Stimulated activated CD4-positive, alpha-beta T cell treated with anti-CD3 and anti-CD28 coated beads, Interleukin-1b, Interleukin-23, amount 100 ng/mL, for 48 hours (primary cell): Measurements from ENCODE around the gene SMIM34.
"Not testable (repeated sequence)": the region's sequence is repeated elsewhere in the genome, so short reads cannot be mapped to it uniquely, and the experiment has no call there.

Source experiments
- DNase-seq: peaks from one replicate; pipeline ENCODE4 v3.0.0-alpha.2; 2020

Gene SMIM34, protein sequence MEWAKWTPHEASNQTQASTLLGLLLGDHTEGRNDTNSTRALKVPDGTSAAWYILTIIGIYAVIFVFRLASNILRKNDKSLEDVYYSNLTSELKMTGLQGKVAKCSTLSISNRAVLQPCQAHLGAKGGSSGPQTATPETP

DNA sequence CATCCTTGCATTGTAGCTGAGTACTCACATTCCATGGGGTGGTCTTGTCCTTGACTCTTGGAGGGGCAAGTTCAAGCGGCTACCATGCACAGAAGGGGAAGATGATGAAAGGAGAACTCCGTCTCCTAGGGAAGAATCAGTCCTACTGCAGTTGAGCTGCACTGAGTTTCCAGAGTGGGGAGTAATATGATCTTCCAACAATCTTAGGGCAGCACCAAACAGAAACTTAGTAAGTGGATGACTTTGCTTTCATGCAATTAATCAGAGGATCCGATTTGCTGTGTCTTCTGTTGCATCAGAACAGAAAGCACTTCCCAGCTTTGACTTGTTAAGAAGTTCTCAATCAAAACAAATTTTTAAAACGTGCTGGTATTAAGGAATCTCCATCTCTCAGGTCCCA is at the start of gene SMIM34:
SMIM34 (minus strand) TSS at position 147 of the 400 bp plus-strand sequence; CDS start at position 35, 112 bp downstream.
- not testable (repeated sequence) for DNase-seq

DNA sequence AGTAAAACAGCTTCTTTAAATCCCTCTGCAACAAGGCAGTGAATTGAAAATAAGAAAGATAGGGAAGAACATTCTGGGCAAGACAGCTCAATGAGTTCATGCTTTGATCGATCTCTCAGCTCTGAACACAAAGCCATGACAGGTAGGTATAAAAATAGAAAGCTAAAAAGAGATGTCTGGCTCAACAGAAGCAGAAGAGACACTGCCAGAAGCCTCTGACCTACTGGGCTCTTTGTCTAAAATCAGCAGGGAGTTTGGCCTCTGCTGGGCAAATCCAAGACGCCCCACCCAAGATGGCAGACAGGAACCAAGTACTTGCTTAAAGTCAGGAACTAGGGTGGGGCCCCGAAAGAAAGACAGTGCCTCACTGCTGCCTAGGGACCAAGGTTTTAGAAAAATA is 43.6 kb upstream of the SMIM34 start:
- DNase-seq, result not testable (repeated sequence)

DNA sequence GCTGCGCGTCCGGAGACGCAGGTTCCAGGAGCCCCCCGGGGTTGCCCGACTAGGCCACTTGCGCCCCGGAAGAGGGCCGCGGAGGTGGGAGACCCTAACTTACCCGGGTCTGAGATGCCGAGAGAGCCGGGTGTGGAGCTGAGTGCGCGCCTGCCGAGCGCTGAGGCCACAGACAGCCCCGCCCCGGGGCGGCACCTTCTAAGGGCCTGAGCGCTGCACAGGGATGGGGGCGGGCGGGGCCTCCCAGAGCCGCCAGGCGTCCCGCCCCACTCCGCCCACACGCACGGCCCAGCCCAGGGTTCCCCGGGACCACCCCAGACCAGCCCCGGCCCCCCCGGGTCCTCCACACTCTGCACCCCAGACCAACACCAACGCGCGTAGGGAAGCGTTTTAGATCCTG is 35.7 kb upstream of the SMIM34 start:
- not testable (repeated sequence) for DNase-seq

DNA sequence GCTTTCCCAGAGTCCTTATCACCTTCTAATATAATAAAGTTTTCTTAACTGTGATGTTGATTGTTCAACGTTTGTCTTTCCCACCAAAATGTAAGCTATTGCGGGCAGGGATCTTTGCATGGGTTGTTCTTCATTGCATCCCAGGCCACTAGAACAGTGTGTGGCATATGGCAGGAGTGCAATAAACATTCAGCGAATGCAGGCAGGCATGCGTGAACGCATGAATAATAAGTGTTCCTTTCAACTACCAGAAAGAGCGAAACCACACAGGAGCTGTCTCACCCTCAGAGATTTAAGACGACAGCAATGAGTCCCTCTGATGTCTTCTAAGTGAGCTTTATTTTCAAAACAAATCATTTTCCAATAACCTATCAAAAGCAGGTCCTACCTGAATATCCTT is 34.5 kb upstream of the SMIM34 start:
- not testable (repeated sequence) for DNase-seq

DNA sequence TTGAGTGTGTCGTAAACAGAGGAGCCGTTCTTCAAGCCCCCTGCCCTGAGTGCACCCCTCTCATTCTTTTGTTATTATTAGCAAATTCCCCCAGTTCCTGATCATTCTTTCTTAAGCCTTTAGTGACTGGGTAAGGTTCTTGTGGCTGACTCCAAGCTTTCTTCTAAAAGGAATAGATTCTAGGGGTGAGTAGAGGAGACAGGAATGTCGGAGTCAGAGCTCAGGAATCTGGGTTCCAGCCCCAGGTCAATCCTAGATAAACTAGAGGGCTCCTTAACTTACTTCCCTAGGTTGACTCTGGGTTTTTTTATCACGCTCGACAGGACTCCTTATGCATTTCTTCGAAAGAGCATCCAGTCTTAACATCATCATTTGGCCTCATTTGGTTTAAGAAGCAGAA is 32.4 kb upstream of the SMIM34 start:
- DNase-seq, result not testable (repeated sequence)

DNA sequence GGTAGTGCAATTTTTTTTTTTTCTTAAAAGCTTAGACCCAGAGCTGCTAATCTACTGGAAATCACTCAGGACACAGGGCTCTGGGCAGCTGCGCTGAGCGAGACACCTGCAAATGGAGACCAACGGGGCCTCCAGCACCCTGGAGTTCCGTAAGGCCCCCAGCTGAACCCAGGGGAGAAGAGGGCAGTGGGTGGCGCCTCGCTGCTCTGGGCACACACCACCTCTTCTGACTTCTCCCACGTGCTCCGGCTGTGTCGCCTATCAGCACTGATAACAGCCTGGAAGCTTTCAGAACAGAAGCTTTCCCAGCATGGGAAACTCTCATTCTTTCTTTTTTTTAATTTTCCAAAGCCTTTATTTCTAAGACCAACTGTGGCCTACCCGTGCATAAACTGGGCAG is 31.9 kb upstream of the SMIM34 start:
- DNase-seq, result not testable (repeated sequence)

DNA sequence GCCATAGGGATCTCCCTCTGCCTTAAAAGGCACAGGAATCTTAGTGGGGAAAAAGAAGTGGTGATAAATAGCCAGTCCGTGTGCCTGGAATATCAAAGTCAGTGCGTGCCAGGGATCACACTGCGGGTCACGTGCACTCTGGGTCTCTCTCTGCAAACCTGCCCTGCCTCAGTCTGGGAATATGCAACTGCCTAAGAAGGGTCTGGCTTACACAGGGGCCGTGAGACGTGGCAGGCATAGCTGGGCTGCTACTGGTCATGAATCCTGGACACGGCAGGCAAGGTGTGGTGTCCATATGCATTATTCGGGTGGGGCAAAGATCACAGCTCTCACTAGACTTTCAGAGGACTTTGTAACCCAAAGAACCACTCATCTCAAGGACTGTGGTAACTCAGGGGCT is 23.3 kb upstream of the SMIM34 start:
- DNase-seq, result not testable (repeated sequence)

DNA sequence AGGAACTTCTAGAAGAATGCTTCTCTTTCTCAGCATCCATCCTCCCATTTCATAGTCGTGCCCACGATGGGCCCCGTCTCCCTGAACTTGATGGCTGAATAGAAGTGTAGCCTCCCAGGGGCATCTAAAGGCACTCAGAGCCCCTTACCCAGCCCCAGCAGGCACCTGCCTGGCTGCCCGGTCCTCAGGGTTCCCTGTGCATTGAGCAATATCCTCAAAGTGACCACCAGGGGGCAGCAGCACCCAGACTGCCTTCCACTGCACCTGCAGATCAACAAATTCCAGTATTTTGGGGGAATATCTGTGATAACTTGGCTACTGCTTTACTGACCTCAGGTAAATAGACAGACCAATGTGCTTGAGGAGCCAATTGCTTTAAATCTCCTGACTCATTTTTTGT is 19.7 kb upstream of the SMIM34 start:
- DNase-seq, result not testable (repeated sequence)

DNA sequence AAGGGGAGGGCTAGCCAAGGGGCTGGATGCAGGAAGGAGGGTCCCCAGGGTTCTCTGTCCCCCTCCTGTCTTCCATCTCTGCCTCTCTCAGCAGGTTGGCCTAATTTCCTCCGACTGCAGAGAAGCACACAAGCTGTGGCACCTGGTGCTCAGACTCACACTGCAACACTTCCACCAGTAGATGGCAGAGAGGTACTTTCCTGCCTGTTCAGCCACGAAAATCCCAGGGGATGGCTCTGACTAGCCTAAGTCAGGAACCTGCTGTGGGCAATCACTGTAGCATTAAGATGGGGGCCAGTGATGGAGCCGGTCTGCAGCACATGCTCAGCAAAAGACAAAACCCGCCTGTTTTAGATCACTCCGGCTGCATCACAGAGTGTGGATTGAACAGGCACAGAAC is 6.0 kb upstream of the SMIM34 start:
- not testable (repeated sequence) for DNase-seq

DNA sequence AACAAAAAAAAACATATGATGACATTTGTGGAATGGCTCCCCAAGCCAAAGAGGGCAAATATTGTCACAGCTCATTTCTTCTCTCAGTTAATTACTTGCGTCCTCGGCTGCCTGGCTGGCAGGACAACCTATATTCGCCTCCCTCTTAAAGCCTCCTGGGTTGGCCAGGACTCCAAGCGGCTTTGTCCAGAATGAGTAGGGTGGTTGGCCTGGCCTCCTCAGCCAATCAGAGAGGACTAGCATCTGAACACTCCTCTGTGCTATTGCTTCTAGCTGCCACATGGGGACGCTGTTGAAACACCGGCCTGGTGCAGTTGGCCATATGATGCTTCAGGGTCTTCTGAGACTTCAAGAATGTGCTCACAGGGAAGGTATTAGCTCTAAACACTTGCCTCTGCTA is 4.7 kb upstream of the SMIM34 start:
- DNase-seq, result not testable (repeated sequence)

DNA sequence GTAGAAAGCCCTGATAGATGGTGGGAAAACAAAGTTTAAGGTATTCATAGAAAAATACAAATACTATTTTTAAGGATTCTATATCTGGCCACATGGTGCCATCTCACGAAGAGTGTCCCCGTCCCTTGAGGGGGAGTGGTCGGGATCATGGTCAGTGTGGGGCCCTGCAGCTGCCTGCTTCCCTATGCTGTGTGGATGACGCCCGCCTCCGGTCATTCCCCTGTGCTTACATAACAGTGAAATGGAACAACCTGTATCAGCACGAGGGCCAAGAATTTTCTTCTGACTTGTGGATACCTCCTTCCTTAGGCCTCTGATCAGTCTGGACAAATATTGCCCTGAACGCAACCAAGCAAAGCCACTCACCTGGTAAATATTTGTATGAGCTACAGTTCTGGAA is 3.6 kb upstream of the SMIM34 start:
- DNase-seq, result not testable (repeated sequence)

DNA sequence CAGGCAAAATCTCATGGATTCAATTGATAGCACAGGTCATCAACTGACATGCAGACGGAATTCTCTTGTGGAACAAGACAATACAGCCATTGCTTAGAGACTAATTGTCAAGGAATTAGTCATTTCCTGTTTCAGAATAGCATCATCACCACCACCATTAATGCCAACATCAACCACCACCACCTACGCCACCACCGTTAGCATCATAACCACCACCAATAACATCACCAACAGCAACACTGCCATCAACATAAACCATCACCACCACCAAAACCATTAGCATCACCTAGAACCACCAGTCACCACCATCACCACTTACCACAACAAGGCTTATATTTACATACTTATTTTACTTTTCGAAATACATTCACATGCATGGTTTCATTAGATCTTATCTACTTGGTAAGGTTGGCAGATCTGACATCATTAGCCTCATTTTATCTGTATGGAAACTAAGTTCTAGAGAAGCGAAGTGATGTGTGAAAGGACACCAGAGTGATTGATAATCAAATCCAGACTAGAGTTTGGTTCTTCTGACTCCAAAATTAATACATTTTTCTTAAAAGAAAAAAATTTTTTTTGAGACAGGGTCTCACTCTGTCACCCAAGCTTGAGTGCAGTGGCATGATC is 6.2 kb downstream of the SMIM34 start:
- DNase-seq, result not testable (repeated sequence)

DNA sequence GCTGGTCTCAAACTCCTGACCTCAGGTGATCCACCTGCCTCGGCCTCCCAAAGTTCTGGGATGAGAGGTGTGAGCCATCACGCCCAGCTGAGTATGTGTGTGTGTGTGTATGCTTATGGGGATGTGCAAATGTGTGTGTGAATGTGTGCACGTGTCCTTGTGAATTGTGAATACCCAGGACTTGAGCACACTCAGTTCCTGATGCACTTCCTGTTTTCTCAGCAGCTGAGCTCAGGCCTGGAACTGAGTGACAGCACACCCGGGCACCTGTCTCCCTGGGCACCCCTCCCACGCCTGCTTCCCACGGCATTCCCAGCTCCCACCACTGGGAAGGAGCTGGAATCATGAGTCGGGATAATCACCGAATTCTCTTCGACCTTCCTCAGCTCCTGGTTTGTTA is 16.5 kb downstream of the SMIM34 start:
- not testable (repeated sequence) for DNase-seq

DNA sequence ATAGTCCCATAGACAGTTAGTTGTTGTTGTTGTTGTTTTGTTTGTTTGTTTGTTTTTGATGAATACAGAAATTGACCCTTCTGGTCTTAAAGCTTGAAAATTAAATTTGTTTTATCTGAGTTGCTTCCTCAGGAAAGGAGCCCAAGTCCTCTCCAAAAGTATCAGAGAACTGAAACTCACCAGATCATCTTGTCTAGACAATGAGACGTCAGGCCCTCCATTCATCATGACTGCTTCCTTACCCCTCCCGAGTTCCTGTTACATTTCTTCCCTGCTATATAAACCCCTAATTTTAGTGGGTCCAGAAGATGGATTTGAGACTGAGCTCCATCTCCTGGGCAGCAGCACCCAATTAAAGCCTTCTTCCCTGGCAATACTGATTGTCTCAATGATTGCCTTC is 17.1 kb downstream of the SMIM34 start:
- not testable (repeated sequence) for DNase-seq

DNA sequence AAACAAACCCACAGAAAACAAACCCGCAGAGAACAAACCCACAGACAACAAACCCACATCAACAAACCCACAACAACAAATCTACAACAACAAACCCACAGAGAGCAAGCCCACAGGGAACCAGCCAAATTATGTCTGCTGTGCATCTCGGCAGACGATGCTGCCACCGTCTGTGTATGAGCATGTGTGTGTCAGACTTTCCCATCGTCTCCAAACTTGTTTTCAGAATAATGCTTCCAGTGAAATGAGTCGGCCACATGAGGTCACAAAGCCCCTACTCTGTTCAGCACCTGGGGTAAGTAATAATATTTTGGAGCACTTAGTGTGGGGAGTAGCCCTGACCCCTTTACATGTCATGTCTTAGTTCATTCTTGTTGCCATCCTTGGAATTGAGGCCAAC is 17.6 kb downstream of the SMIM34 start:
- not testable (repeated sequence) for DNase-seq

DNA sequence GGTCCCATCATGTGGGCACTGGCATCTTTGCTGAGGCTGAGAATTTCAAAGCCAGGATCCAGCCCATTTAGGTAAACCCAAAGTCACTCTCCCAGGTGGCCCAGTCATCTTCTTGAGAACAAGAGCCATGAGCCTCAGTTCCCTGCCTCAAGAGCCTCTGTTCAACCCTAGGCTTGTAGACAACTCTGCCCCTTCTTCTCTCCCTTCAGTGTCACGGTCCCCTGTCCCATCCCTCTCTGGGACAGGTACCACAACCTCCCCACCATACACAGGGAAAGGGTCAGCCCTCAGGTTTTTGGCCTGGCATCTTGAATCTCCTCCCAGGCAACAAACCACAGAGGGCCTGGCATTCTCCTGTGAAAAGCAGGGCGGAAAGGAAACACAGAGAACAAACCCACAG is 18.1 kb downstream of the SMIM34 start:
- not testable (repeated sequence) for DNase-seq

DNA sequence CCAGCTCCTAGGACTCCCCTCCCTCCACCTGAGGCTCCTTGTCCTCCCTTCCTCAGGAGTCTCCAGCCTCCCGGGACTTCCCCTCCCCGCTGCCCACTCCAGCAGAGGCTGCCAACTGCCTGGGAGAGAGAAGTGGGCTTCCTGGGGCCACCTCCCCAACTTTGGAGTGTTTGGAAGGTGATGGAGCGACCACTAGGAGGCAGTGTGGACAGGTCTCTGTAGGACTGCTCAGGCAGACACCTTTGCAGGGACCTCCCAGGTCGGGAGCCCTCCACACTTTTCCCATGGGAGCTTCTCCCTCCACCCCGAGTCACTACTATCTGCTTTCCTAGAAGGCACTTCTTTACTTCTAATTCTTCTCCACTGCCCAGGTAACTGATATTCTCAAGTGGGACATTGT is 19.0 kb downstream of the SMIM34 start:
- DNase-seq, result not testable (repeated sequence)

DNA sequence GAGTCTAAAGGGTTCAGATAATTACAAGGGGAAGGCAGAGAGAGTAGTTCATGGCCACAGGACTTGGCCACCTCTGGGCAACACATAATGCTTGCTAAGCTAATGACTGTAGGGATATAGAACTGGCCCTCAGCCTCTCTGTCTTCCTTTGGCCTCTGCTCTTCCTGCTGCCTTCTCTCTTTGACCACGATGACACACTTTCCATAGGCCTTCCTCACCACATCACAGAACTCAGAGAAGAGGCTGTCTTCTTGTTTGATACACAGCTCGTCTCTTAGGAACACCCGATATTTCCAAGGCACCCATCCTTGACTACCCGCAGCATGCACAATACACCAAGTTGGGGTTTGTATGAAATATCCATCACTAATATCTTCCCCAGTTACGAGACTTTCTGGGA is 23.2 kb downstream of the SMIM34 start:
- not testable (repeated sequence) for DNase-seq

DNA sequence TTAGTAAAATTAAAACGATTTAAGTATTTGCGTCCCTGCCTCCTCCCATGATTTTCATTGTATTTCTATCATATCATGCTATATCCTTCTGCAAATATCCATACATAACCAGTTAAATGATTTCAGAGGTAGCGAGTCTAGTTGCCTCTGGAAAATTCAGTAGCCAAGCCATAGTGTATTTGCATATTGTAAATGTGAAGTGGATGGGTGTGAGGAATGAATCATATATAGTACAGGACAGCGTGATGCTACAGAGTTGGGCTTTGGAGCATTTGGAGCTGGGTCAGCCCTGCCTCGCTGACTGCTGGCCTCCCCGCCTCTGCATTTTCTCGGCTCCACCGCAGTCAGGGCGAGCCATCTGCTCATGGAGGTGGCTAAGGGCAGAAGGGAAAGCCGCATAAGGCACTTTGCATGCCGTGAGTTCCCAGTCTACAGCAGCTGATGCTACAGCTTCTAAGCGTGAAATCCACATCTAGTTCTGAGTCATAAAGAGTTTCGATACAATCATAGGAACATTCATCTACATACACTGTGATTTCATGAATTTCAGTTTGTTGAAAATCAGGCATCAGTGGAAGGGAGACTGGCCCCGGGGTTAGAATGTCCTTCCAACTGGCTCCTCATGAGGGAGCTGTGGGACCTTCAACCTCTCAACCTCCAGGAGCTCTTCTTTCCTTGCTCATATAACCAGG is 39.9 kb downstream of the SMIM34 start:
- not testable (repeated sequence) for DNase-seq

DNA sequence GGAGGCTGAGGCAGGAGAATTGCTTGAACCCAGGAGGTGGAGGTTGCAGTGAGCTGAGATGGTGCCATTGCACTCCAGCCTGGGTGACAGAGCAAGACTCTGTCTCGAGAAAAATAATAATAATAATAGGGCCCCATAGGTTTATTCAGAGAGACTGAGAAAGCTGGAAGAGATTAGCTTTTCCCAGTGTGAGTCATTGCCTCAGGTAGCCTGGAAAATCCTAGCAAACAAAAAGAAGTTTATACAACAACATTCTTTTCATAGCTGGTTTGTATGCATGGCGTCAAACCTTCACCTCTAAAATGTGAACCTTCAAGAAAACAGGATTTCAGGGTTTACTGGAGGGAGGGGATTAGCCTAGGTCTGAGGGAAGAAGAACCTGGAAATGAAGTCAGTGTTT is 40.6 kb downstream of the SMIM34 start:
- DNase-seq, result not testable (repeated sequence)

DNA sequence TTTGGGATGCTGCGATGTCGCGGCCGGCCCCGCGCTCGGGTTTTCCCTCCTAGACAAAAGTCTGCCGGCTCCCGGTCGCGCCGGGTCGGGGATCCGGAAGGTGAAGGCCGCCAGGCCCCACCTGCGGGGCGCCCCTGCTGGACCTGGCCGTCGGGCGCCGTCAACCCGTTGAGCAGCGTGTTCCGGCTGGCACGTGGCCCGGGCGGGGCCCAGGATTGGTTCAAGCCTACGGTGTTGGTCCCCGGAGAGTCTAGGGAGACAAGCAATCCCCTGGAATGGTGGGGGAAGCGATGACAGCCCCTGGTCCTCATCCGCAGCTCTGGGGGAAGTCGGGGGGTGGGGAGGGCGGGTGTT is 48.2 kb downstream of the SMIM34 start:
- not testable (repeated sequence) for DNase-seq

DNA sequence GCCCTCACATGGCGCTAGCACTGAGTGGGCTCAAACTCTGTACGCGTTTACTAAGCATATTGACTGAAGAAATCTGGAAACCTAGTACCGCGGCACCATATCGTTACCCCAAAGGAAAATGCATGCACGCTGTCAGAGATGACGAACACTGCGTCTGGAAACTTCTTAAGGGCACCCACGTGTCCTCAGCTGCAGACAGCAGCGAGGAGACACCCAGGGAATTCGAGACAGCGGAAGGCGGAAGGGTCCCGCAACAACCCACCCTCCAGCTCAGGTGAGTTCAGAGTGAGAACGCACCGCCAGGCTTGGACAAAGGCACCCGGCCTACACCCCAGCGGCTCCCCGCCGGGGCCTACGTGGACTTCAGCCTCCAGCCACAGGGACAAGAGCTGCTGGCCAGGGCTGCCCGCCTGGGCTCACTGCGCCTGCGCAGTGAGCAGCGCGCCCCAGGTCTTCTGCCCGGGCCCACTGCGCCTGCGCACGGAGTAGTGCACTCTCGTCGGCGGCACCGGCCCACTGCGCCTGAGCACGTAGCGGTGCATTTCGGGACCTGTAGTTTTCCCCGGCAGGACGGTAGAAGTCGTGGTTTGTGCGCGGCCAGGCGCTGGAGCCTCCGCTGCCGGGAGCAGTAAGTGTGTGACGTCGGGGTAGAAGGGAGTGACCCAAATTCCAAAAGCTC is 48.7 kb downstream of the SMIM34 start, which contains the start of gene SMIM11:
SMIM11 (plus strand) TSS at position 568 of the 679 bp plus-strand sequence. CDS start 3,998 bp downstream, outside the sequence.
- not testable (repeated sequence) for DNase-seq

DNA sequence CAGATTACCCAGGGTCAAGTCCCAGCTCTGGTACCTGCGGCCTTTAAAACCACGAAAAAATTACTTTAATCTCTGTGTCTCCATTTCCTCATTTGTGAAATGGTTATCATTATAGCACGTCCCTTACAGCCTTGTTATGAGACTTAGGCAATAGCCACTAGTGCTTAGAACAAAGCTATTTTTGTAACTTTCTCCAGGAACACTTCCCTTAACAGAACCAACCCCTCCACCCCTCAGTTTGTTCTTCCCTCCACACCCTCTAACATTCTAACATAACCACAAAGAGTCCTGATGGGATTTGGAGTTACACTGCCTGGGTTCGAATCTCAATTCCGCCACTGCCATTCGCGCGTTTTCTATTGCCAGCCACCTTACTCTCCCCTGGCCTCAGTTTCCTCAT is 49.3 kb downstream of the SMIM34 start:
- not testable (repeated sequence) for DNase-seq

DNA sequence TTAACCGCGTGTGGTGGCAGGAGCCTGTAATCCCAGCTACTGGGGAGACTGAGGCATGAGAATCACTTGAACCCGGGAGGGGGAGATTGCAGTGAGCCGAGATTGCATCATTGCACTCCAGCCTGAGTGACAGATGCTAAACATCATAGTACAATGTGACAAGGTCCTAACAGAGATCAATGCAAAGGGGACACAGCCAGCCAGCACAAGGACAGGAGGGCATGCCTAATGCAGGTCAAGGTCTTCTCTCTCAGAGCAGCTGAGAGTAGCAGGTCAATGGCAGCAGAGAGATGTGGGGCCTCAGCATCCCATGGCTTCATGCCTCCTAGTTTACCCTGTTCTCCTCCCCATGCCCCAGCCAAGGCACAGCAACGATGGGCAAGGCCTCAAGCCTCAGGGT is 51.4 kb downstream of the SMIM34 start:
- DNase-seq, result no peak
